D721Med (cell line): ENCODE measurements around the gene GANC.

Experiments
- DNase-seq: peaks from one replicate; pipeline ENCODE4 v3.0.0; 2011; ENCODE audit warnings: low spot score; ENCODE audit not compliant: insufficient read length
- FAIRE-seq: peaks from 2 replicates; lab custom pipeline; 2011; peaks lifted over from hg19 to GRCh38; lab: Jason Lieb, UNC
- TF ChIP-seq, protein P1 (sequence below): IDR thresholded peaks from 2 replicates; pipeline ENCODE4 v1.5.1; 2012; ENCODE audit warnings: mild to moderate bottlenecking, control low read depth; ENCODE audit not compliant: insufficient read depth; ENCODE audit errors: missing control alignments

GANC gene

DNA sequence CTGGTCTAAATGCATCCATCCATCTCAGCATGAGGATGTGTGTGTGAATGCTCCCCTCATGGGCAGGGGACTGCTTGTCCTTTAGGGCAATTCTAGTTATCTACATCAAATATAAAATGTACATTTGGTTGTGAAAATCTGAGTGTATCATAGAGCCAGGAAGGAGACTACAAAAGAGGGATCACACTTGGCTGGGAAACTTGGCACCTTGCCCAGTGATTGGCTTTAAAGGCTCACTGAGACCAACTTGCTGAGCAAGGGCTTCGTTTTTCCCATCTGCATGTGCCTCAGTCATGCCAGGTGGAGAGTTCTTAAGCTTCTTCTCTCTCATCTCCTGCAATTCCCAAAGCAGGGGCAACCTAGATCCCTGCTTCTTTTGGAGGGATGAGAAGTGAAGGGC is 91.5 kb downstream of the GANC start:
- FAIRE-seq (no peak), DNase-seq (no peak)
- TF ChIP-seq, protein P1, sequence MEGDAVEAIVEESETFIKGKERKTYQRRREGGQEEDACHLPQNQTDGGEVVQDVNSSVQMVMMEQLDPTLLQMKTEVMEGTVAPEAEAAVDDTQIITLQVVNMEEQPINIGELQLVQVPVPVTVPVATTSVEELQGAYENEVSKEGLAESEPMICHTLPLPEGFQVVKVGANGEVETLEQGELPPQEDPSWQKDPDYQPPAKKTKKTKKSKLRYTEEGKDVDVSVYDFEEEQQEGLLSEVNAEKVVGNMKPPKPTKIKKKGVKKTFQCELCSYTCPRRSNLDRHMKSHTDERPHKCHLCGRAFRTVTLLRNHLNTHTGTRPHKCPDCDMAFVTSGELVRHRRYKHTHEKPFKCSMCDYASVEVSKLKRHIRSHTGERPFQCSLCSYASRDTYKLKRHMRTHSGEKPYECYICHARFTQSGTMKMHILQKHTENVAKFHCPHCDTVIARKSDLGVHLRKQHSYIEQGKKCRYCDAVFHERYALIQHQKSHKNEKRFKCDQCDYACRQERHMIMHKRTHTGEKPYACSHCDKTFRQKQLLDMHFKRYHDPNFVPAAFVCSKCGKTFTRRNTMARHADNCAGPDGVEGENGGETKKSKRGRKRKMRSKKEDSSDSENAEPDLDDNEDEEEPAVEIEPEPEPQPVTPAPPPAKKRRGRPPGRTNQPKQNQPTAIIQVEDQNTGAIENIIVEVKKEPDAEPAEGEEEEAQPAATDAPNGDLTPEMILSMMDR, result no peak

DNA sequence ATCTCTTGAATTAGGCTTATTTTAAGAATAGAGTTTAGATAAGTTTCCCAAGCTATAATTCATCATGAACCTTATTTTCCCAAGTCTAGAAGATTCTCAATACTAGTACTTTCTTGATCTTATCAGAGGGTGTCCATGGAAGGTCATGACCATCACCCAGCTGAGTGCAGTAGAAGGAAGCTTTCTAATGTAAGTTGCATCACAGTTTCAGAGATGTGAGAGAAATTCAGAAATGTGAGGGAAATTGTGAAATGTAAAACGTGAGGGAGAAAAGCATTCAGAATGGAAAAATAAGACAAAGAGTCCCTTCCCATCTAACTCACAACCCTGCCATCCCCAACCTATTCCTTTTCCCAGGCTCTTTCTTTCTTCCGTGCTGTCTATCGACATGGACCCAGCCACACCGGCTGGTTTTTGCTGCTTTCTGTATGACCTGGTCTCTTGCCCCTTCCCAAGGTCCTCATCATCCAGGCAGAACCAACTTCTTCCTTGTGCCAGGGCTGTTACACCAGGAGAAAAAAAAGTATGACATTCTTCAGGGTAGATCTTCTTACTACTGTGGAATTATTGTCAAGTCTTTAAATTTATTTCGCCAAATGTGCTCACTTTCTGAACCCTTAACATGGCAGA is 93.0 kb downstream of the GANC start:
- TF ChIP-seq, protein P1, result no peak
- FAIRE-seq, result no peak
- no peak for DNase-seq

DNA sequence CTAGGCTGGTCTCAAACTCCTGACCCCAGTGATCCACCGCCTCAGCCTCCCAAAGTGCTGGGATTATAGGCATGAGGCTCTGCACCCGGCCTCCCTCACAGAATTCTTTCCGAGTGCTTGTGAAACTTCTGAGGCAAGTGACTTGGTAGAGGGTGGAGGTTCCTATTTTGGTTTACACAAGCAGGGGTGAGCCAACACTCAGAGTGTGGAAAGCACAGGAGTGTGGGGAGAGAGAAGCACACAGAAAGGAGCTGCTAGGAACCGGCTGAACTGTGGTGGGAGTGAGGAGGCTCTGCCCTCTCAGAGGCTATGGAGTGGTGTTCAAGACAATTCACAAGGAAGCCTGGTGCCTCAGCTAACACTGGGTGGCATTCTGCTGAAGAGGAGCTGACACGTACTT is 94.0 kb downstream of the GANC start:
- FAIRE-seq (no peak), DNase-seq (no peak)
- TF ChIP-seq, protein P1, result no peak

DNA sequence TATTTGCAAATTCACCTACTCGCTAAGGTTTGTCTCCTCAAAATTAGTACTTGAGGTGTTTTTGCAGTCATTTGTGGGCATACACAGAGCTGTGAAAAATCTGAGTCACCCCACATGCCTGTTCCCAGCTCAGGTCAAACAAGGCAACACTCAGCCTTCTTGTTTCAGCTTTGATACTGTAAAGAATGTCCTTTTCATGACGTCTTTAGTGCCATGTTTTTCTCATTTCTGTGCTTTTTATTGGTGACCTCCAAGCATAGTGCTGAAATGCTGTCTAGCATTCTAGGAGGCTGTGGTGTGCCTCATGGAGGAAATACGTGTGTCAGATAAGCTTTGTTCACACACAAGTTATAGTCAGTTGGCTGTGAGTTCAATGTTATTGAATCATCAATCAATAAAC is 95.1 kb downstream of the GANC start:
- no peak for DNase-seq
- FAIRE-seq, result no peak
- TF ChIP-seq, protein P1, result no peak

DNA sequence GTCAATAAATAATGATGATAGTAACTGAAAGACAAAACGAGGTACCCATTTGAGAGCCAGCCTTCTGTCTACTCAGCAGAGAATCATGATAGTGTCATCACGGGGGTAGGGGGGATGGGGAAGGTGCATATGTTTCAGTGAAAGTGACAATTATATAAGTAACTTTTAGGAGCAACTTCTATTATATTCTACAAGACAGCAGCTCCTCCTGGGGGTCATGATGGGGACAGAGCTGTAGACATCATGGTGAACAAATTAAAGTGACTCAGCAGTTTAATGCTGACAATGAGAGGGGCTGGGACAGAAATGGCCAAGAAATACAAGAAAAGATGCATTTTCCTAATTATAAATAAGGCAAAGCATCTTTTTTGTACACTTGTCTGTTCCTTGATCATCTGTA is 98.1 kb downstream of the GANC start:
- TF ChIP-seq, protein P1, result no peak
- no peak for DNase-seq
- no peak for FAIRE-seq

DNA sequence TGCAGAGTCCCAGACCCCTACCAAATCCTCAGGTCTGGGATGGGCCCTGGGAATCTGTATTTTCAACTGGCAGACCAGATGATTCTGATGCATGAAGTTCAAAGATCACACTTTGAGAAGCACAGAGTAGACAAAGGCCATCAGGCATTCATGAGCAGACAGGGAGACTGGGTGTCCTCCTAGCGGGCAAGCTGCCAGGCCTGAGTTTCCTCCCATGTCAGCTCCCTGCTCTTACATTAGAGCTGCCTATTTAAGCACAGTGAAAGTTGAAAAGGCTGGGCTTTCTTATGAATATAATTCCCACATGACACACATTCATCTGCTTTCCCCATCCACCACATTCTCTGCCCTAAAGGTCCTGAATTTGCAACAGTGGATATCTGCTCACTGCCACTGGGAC is 100.3 kb downstream of the GANC start:
- FAIRE-seq, result no peak
- no peak for DNase-seq
- TF ChIP-seq, protein P1, result no peak

DNA sequence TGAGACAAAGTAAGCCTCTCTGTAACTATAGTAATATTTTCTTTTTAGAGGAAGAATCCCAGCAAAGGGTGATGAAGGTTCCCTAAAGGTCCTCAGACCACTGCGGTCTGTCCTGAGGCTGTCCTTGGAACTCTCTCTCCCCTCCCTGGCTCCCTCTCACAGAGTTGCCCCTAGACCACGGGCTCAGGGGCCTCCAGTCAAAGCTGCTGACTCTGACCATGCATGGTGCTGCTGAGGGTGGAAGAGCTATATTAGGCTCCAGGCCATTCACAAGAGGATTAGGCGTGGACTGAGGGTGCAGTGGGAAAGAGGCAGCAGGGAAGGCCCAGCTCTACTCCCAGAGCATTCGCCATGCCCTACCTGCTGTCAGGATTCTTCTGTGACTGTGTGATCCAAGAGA is 100.9 kb downstream of the GANC start:
- DNase-seq (no peak), FAIRE-seq (no peak)
- TF ChIP-seq, protein P1, result no peak
